HepG2 (cell line): ENCODE measurements around the gene CCDC124. TPM values are rescaled to one million over a fixed set of nuclear protein-coding genes. Genes with fewer than 3 reads are reported as not detected.
A peak's percentile ranks its signal among the peaks of the same experiment; 100 is the strongest.

Experiments used
- BCLAF1 ChIP-seq: fragments of 450-650 bp; IDR thresholded peaks from 2 replicates; pipeline ENCODE4 v1.6.1; 2017; ENCODE audit warnings: mild to moderate bottlenecking
- FOSL1 ChIP-seq: sonication (generic); formaldehyde crosslinking; IDR thresholded peaks from 2 replicates; pipeline ENCODE4 v1.9.0; 2021; ENCODE audit warnings: missing genetic modification reagents, borderline replicate concordance
- HBP1 ChIP-seq: IDR thresholded peaks from 2 replicates; pipeline ENCODE4 v1.6.1; 2016; ENCODE audit warnings: low read depth, control low read depth
- HDAC2 ChIP-seq: sonication (generic); formaldehyde crosslinking; IDR thresholded peaks from 2 replicates; pipeline ENCODE4 v1.4.0; 2020; ENCODE audit warnings: missing genetic modification reagents
- KLF9 ChIP-seq: IDR thresholded peaks from 2 replicates; pipeline ENCODE4 v1.6.1; 2016; ENCODE audit warnings: low read depth
- MBNL3 ChIP-seq: fragments of 250-450 bp; sonication (Bioruptor Pico); conservative IDR thresholded peaks from 2 replicates; pipeline ENCODE4 v1.8.0; 2022; ENCODE audit warnings: mild to moderate bottlenecking, inconsistent platforms
- MIER3 ChIP-seq: IDR thresholded peaks from 2 replicates; pipeline ENCODE4 v1.6.1; 2016; ENCODE audit warnings: missing compliant biosample characterization, borderline replicate concordance
- MXD3 ChIP-seq: IDR thresholded peaks from 2 replicates; pipeline ENCODE4 v1.6.1; 2016; ENCODE audit warnings: mild to moderate bottlenecking, missing biosample characterization, missing genetic modification reagents
- MXD4 ChIP-seq: IDR thresholded peaks from 2 replicates; pipeline ENCODE4 v1.6.1; 2016; ENCODE audit warnings: mild to moderate bottlenecking, missing biosample characterization, missing genetic modification reagents
- PHB2 ChIP-seq: fragments of 450-650 bp; IDR thresholded peaks from 2 replicates; pipeline ENCODE4 v1.6.1; 2018; ENCODE audit not compliant: partially characterized antibody
- POGK ChIP-seq: sonication (generic); formaldehyde crosslinking; conservative IDR thresholded peaks from 2 replicates; pipeline ENCODE4 v1.8.0; 2022; ENCODE audit warnings: mild to moderate bottlenecking, moderate library complexity, missing genetic modification reagents
- SKI ChIP-seq: fragments of 450-650 bp; IDR thresholded peaks from one replicate; pipeline ENCODE4 v1.6.1; 2018; ENCODE audit warnings: mild to moderate bottlenecking; ENCODE audit not compliant: partially characterized antibody
- SMAD1 ChIP-seq: sonication (generic); formaldehyde crosslinking; IDR thresholded peaks from 2 replicates; pipeline ENCODE4 v1.4.0; 2020; ENCODE audit warnings: missing genetic modification reagents, low read depth, mild to moderate bottlenecking, borderline replicate concordance
- SOX13 ChIP-seq, 3 experiments: fragments of 450-650 bp in 1 of 3; sonication (generic) in 1 of 3; formaldehyde crosslinking in 1 of 3; IDR thresholded peaks in 2 of 3; conservative IDR thresholded peaks in 1 of 3; 2 replicates each; pipeline versions ENCODE4 v1.5.0 to v1.6.1; 2016 to 2020; ENCODE audit warnings: antibody characterized with exemption in 1 of 3, mild to moderate bottlenecking in 1 of 3, missing compliant biosample characterization in 1 of 3, missing genetic modification reagents in 1 of 3, moderate library complexity in 1 of 3
- SOX6 ChIP-seq, 2 experiments: fragments of 450-650 bp in 1 of 2; sonication (generic) in 1 of 2; formaldehyde crosslinking in 1 of 2; IDR thresholded peaks; 2 replicates each; pipeline versions ENCODE4 v1.4.0 to v1.6.1; 2017 to 2020; ENCODE audit warnings: antibody characterized with exemption in 1 of 2, mild to moderate bottlenecking in 1 of 2, missing genetic modification reagents in 1 of 2
- TRIM22 ChIP-seq: fragments of 450-650 bp; IDR thresholded peaks from 2 replicates; pipeline ENCODE4 v1.6.1; 2017
- ZNF615 ChIP-seq: sonication (generic); formaldehyde crosslinking; IDR thresholded peaks from 2 replicates; pipeline ENCODE4 v1.5.0; 2020; ENCODE audit warnings: mild to moderate bottlenecking, missing genetic modification reagents, borderline replicate concordance
- ZNF678 ChIP-seq: sonication (generic); formaldehyde crosslinking; IDR thresholded peaks from 2 replicates; pipeline ENCODE4 v1.4.0; 2020; ENCODE audit warnings: mild to moderate bottlenecking, missing genetic modification reagents
- ZNF75D ChIP-seq: sonication (generic); formaldehyde crosslinking; IDR thresholded peaks from 2 replicates; pipeline ENCODE4 v1.8.1; 2023; ENCODE audit warnings: missing genetic modification reagents, mild to moderate bottlenecking, borderline replicate concordance
- ZNF781 ChIP-seq: sonication (generic); formaldehyde crosslinking; IDR thresholded peaks from 2 replicates; pipeline ENCODE4 v1.5.1; 2020; ENCODE audit warnings: borderline replicate concordance, mild to moderate bottlenecking, missing genetic modification reagents; ENCODE audit errors: not compliant biosample characterization
- polyA plus RNA-seq, 8 experiments: library from polyadenylated mRNA; depleted of rRNA in 3 of 8; stranded (reverse) in 7 of 8; unstranded in 1 of 8; fragments of >200 nt; fragmentation: Illumina TruSeq in 4 of 8; extraction: Trizol in 4 of 8; gene quantifications; 2 replicates each; pipeline versions ENCODE4 v1.2.1 to v1.2.3, GENCODE V29; 2011 to 2016; ENCODE audit warnings: low read depth in 4 of 8, missing spikeins in 1 of 8, mixed read lengths in 1 of 8; ENCODE audit not compliant: insufficient read depth in 1 of 8
- total RNA-seq, 5 experiments: library from RNA; depleted of rRNA; stranded (reverse); fragments of >200 nt; fragmentation: Illumina TruSeq; extraction: Trizol; gene quantifications; 2 replicates each; pipeline ENCODE4 v1.2.3, GENCODE V29; 2016; ENCODE audit warnings: low read depth in 1 of 5

Gene CCDC124
- total and polyA plus RNA-seq, 2 of the 13 experiments (the other 11 are each of a cell fraction or from before 2014, with no cell fraction given): 14.9 to 20.3 TPM

DNA sequence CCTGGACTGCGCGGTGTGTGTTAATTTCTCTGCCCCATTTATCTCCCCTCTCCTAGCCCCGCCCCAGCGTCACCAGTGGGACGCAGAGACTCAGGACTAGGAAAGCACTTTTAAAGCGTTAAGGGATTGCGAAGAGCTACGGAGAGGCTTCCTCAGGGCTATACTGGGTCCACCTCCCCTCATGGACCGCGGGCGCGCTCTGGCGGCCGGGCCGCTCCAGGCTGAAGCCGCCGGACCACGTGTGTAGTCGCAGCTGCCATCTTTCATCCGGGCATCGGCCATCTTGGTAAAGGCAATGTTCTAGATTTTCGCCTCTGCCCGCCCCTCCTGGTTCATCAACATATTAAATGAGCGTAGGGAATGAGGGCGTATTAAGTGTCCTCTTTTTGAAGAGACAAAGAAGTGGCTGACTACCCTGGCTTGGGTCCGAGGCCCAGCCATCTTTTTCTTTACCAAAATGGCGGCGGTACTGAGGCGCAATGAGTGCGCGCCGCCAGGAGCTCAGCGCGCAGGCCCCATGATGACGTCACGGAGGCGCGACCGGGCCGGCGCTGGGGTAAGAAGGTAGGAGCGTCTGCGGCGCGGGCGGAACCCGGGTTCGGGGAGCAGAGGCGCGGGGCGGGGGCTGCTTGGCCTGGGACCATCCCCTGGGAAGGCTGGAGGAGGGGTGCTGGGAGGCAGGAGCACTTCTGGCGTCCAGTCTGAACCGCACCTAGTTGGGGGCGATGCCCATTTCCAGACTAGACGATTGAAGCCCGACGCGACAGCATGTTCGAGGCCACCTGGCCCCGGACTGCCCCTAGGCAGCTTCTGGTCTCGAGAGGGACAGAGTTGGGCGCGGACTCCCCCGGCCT, at the start of gene CCDC124 (continued):
- no peak for TF ChIP-seq TRIM22
- TF ChIP-seq SKI: no peak
- TF ChIP-seq MIER3 (CRISPR knock-in tag): peak; percentile 23; the same call in 1 of the 2 replicates
- peak; percentile 21; the same call in 1 of the 2 replicates for TF ChIP-seq HDAC2 (CRISPR knock-in tag)
- TF ChIP-seq ZNF615 (CRISPR knock-in tag): no peak
- TF ChIP-seq ZNF781 (CRISPR knock-in tag): no peak
- no peak for TF ChIP-seq PHB2
- TF ChIP-seq ZNF75D: no peak
- no peak for TF ChIP-seq ZNF678 (CRISPR knock-in tag)
- TF ChIP-seq SOX6 (IDR thresholded peaks at IDR 0.05): no peak
- peak; percentile 60 for TF ChIP-seq SOX6 (CRISPR knock-in tag; IDR thresholded peaks at IDR 0.05)
- peak; percentile 92 for TF ChIP-seq MXD4 (CRISPR knock-in tag)
- TF ChIP-seq SOX13 (IDR thresholded peaks at IDR 0.05): no peak
- peak in 1 of 2 experiments; percentile 60; a peak in 1 of 4 replicates for TF ChIP-seq SOX13 (CRISPR knock-in tag; conservative IDR thresholded peaks at IDR 0.05 in 1 of 2, IDR thresholded peaks at IDR 0.05 in 1 of 2)
- no peak for TF ChIP-seq MBNL3 (CRISPR knock-in tag)
- no peak for TF ChIP-seq BCLAF1
- no peak for TF ChIP-seq SMAD1 (CRISPR knock-in tag)
- TF ChIP-seq POGK (CRISPR knock-in tag): peak; percentile 16; the same call in 1 of the 2 replicates
- peak; percentile 87; the same call in 1 of the 2 replicates for TF ChIP-seq MXD3
- no peak for TF ChIP-seq HBP1 (CRISPR knock-in tag)
- 0 out of 2 replicates have a peak, but pooled peaks have one; percentile 40 for TF ChIP-seq KLF9
- TF ChIP-seq FOSL1 (CRISPR knock-in tag): no peak
